HG02981 (cell line): ENCODE data around the gene ATMIN.
A peak's percentile ranks its signal among the peaks of the same experiment; 100 is the strongest.

Experiments
- ATAC-seq: cut with Tn5 transposase; IDR thresholded peaks from one replicate; pipeline ENCODE4 v1.9.1; 2021; ENCODE audit warnings: mild to moderate bottlenecking, moderate library complexity; ENCODE audit not compliant: unreplicated experiment

ATMIN gene

DNA sequence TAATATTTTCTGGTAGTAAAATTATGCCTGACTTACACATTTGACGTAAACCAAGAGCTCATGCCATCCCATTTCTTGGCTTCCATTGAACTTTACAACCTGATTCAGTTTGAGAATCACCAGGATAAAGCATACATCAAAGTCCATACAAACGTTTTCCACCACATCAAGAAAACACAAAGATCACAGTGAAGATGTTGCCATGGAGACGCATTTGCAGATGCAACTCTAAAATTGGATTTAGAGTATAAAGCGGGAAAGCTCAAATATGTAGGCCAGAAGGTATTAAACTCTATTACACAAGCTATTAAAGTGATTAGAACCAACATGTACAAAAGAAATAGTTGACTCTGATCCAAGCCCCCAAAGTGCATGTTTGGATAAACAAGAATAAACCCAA lies 31.0 kb downstream of the ATMIN start:
- no peak for ATAC-seq

DNA sequence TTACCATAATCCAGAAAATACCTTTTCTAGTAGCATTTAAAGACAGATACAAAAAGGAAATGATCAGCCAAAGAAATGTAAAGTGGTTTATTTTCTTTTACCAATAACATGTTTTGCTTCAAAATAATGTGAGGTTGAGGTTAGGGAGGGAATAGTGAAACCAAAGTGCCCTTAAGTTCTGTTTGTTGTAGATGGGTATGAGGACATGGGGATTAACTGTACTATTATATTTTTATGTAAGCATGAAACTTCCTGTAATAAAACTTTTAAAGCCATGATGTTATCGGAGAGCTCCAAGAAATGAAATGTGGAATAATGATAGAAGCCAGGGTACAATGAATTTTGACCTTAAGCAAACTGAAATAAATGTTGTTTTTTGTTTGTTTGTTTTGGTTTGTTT lies 31.5 kb downstream of the ATMIN start:
- no peak for ATAC-seq

- ATAC-seq = no peak
Measured at GRCh38 chr16:81069063-81069462, 33.4 kb downstream of the ATMIN start.

GRCh38 chr16:81070979-81071378 lies 35.3 kb downstream of the ATMIN start:
- ATAC-seq = no peak

GRCh38 chr16:81071805-81072204 lies 36.2 kb downstream of the ATMIN start:
- ATAC-seq = no peak

- no peak for ATAC-seq
Measured at GRCh38 chr16:81073560-81074330, 38.1 kb downstream of the ATMIN start.

- peak; percentile 71 for ATAC-seq
Measured at GRCh38 chr16:81076566-81077075, 41.0 kb downstream of the ATMIN start.

DNA sequence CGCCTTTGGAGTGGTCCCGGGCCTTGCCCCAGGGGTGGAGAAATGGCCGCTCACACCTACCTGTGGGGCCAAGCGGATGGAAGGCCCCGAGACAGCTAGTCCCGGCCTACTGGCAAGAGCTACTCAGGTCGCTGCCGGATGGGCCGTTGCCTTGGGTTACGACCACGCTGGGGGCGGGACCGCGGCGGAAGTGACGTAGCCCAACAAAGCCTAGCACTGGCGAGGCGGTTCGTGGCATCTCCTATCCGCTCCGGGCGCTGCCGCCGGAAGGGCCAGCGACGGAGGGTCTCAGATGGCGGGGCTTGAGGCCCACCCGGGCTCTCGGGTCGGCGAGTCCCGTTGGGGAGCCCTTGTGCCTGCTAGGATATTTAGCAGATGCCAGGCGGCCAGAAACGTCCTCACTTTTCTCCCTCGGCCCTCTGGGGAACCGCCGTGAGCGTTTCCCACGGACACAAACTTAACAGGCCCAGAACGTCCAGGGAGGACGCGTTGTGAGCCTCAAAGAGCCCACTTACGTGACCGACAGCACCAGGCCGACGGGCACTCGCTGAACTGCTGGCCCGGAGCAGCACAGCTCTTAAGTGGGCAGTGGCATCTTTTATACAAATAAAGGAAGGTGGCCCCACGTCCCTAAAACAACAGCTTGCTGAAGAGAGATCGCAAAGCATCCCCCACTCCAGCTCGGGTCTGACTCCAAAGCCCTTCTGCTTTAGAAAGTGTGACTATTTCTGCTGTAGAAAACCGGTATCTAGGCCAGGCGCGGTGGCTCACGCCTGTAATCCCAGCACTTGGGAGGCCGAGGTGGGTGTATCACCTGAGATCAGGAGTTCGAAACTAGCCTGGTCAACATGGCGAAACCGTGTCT lies 41.7 kb downstream of the ATMIN start, which contains the start of gene C16orf46:
TSS of gene C16orf46 (minus strand) at position 163 of the 865 bp plus-strand sequence. CDS start 13,283 bp downstream, outside the sequence.
- peak; percentile 94 for ATAC-seq

DNA sequence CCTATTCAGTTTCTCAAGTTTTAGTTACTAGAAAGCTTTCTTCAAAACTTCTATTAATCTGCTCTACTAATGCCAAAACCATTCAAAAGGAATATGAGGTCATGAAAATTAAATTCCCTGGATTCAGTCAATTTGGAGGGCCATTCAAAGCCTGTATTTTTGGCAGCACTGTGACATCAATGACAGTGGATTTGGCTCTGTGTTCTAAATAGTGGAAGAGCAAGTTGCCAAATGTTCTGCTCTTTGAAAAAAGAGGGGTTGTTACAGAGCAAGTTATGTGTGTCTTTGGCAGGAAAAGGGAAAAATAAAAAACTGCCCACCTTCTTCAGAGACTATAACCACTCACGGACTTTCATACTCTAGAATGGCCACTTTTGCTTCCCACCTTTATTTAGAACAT lies 44.6 kb downstream of the ATMIN start:
- ATAC-seq = no peak

GRCh38 chr16:81081014-81081413 lies 45.4 kb downstream of the ATMIN start:
- ATAC-seq = no peak

- ATAC-seq = no peak
Measured at GRCh38 chr16:81088836-81089235, 53.2 kb downstream of the ATMIN start.

- ATAC-seq = no peak
Measured at GRCh38 chr16:81094771-81095251, 59.2 kb downstream of the ATMIN start.

- ATAC-seq = peak; percentile 2
Measured at GRCh38 chr16:81095653-81095952, 60.0 kb downstream of the ATMIN start.

DNA sequence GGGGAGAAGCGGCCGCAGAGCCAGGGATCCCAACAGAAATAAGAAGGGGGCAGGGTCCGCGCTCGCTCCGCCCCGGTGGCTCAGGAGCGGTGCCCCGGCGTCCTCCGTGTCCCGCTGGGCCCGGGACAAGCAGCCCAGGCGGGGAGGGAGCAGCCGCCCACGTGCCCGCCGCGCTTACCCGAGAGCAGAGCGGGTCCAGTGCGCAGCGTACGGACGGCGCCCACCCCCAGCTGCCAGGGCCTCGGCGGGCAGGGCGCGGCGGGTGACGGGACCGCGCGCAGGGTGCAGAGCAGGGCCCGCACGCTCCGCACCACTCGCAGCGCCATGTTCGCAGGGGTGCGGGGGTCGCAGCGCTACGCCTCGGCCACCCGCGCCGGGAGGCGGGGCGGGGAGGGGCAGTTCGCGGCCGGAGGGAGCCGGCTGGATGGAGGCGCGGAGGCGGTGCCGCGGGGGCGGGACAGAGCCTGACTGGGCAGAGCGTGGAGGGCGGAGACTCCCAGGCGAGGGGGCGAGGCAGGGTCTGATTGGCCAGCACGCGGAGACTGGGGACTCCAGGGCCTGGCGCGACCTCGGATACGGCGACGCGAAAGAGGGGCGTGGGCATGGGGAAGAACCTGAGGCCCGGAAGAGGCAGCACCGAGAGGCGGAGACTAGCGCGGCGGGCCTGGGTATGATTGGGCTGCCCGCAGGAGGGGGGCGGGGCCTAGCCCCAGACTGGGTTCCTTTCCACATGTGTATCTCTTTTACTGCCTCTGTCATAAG lies 60.5 kb downstream of the ATMIN start, which contains the start of gene GCSH:
TSS of gene GCSH (minus strand) at position 443 of the 762 bp plus-strand sequence. CDS start at position 326, 117 bp downstream.
- peak; percentile 98 for ATAC-seq

DNA sequence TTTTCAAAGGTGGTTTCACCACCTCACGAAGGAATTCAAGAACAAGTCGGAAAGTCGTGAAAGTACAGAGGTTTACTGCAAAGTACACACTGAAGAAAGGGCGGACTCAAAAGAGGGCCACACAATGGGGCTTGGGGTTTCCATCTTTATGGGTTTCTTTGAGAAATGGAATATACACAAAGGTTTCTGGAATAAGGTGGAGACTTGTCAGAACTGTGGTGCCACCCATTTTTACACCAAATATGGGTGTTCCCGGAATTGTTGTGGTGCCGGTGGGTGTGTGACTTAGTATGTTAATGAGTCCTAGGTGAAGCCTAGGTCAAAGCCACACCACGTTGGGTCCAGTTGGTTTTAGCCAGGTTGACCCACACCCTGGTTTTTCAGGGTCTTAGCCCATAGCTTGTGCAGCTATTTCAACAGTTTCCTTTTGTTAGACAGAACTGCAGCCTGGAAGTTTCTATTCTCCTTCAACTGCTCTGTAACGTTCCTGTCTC lies 61.1 kb downstream of the ATMIN start:
- ATAC-seq = no peak
